GM12878 (cell line): ENCODE results near the gene FUBP1. TPM values are rescaled to one million over a fixed set of nuclear protein-coding genes. Genes with fewer than 3 reads are reported as not detected.

ENCODE experiments used
- ATAC-seq: fragments of 200-7000 bp; cut with Tn5 transposase; 3 replicates; pipeline ENCODE4 v1.9.1; 2020; ENCODE audit warnings: mild to moderate bottlenecking, moderate library complexity
- BruUV-seq: library from RNA; stranded (reverse); fragments of 400-500 nt; replicated peaks from 2 replicates; lab custom pipeline; 2021; lab: Mats Ljungman, UMichigan
- CTCF ChIA-PET: fragments of 300-600 bp; sonication (Branson Sonifier 250); formaldehyde crosslinking; extraction: SDS; loops from one replicate; lab custom pipeline; 2021; ENCODE audit warnings: inconsistent platforms; lab: Yijun Ruan, JAX
- POLR2A ChIA-PET: fragments of 350-600 bp; formaldehyde crosslinking; extraction: SDS; loops from one replicate; lab custom pipeline; 2021; ENCODE audit warnings: inconsistent platforms; lab: Charles Lee
- RAD21 ChIA-PET: fragments of 300-600 bp; sonication (Branson Sonifier 250); formaldehyde crosslinking; loops from one replicate; lab custom pipeline; 2023; ENCODE audit warnings: antibody characterized with exemption; ENCODE audit not compliant: unreplicated experiment; lab: Charles Lee
- SMC1A ChIA-PET: fragments of 300-600 bp; sonication (Branson Sonifier 250); formaldehyde crosslinking; loops from one replicate; lab custom pipeline; 2023; ENCODE audit not compliant: unreplicated experiment, uncharacterized antibody; lab: Charles Lee
- DNase-seq: peaks from one replicate; pipeline ENCODE4 v3.0.0-alpha.2; 2011; ENCODE audit warnings: low read depth, low spot score
- FAIRE-seq: peaks from 3 replicates; lab custom pipeline; 2011; peaks lifted over from hg19 to GRCh38; lab: Jason Lieb, UNC
- H2AFZ ChIP-seq: 2 replicates; pipeline ENCODE4 v1.6.0; 2011; ENCODE audit warnings: low read depth, low read length, control low read depth; ENCODE audit not compliant: control insufficient read depth
- H3K27ac ChIP-seq: 2 replicates; pipeline ENCODE4 v1.5.1; 2011; ENCODE audit warnings: control low read depth; ENCODE audit not compliant: control insufficient read depth, insufficient read depth
- H3K27me3 ChIP-seq, 2 experiments: replicated peaks in 1 of 2; 2 replicates each; pipeline versions ENCODE4 v1.6.0 to v1.6.1; 2011; ENCODE audit warnings: low read length in 1 of 2; ENCODE audit not compliant: control insufficient read depth in 2 of 2, insufficient read depth in 2 of 2
- H3K36me3 ChIP-seq, 2 experiments: 2 replicates each; pipeline ENCODE4 v1.5.1; 2011; ENCODE audit warnings: low read length in 1 of 2; ENCODE audit not compliant: control insufficient read depth in 2 of 2, insufficient read depth in 2 of 2
- H3K4me1 ChIP-seq: 2 replicates; pipeline ENCODE4 v1.6.1; 2011; ENCODE audit warnings: mild to moderate bottlenecking, low read length, moderate library complexity, mixed read lengths; ENCODE audit not compliant: control insufficient read depth, insufficient read depth
- H3K4me2 ChIP-seq: 2 replicates; pipeline ENCODE4 v1.6.0; 2011; ENCODE audit warnings: control low read depth; ENCODE audit not compliant: control insufficient read depth, insufficient read depth
- H3K4me3 ChIP-seq: fragments of 200-600 bp; sonication (generic); 2 replicates; pipeline ENCODE4 v1.5.1; 2016
- H3K79me2 ChIP-seq: 2 replicates; pipeline ENCODE4 v1.6.0; 2011; ENCODE audit warnings: low read length; ENCODE audit not compliant: control insufficient read depth, insufficient read depth
- H3K9ac ChIP-seq: 2 replicates; pipeline ENCODE4 v1.8.0; 2011; ENCODE audit warnings: low read length, control low read depth, mixed read lengths; ENCODE audit not compliant: control insufficient read depth, insufficient read depth
- H3K9me3 ChIP-seq: replicated peaks from 3 replicates; pipeline ENCODE4 v1.5.1; 2011; ENCODE audit warnings: mild to moderate bottlenecking, low read length; ENCODE audit not compliant: control insufficient read depth, insufficient read depth
- H4K20me1 ChIP-seq: 2 replicates; pipeline ENCODE4 v1.6.0; 2011; ENCODE audit not compliant: control insufficient read depth, insufficient read depth
- BACH1 ChIP-seq: fragments of 450-650 bp; IDR thresholded peaks from 2 replicates; pipeline ENCODE4 v1.6.1; 2017; ENCODE audit warnings: mild to moderate bottlenecking, borderline replicate concordance
- CBX3 ChIP-seq: fragments of 200-600 bp; sonication (generic); IDR thresholded peaks from 2 replicates; pipeline ENCODE4 v1.6.1; 2016; ENCODE audit warnings: low read depth, borderline replicate concordance
- ETV6 ChIP-seq, 2 experiments: fragments of 450-650 bp in 1 of 2; IDR thresholded peaks in 1 of 2; conservative IDR thresholded peaks in 1 of 2; 2 replicates each; pipeline ENCODE4 v1.6.1; 2014; ENCODE audit warnings: antibody characterized with exemption in 1 of 2, borderline replicate concordance in 1 of 2, low read depth in 1 of 2, mild to moderate bottlenecking in 1 of 2, moderate library complexity in 1 of 2
- NRF1 ChIP-seq: conservative IDR thresholded peaks from 2 replicates; pipeline ENCODE4 v1.6.1; 2011; ENCODE audit warnings: mild to moderate bottlenecking, low read depth, low read length, improper control_type of control experiment
- PAX5 ChIP-seq: IDR thresholded peaks from 2 replicates; pipeline ENCODE4 v1.6.1; 2011; ENCODE audit warnings: low read depth, low read length, borderline replicate concordance
- PAX8 ChIP-seq: fragments of 450-650 bp; IDR thresholded peaks from 2 replicates; pipeline ENCODE4 v1.6.1; 2017; ENCODE audit warnings: mild to moderate bottlenecking, moderate library complexity
- PKNOX1 ChIP-seq: fragments of 450-650 bp; IDR thresholded peaks from 2 replicates; pipeline ENCODE4 v1.6.1; 2016; ENCODE audit warnings: mild to moderate bottlenecking
- RBBP5 ChIP-seq: fragments of 200-600 bp; sonication (generic); conservative IDR thresholded peaks from 2 replicates; pipeline ENCODE4 v1.6.1; 2016
- ZNF622 ChIP-seq: fragments of 450-650 bp; IDR thresholded peaks from 2 replicates; pipeline ENCODE4 v1.6.1; 2017; ENCODE audit warnings: mild to moderate bottlenecking, inconsistent platforms
- WGBS: methylation state at CpG from one replicate; pipeline ENCODE4 v1.1.6; 2016; ENCODE audit warnings: low lambda C conversion rate; ENCODE audit not compliant: insufficient replicate concordance, insufficient coverage; ENCODE audit errors: missing lambda C conversion rate; 5-methylcytosine and 5-hydroxymethylcytosine counted together
- in situ Hi-C: fragments of 300-500 bp; cut with MboI; formaldehyde crosslinking; loops from 9 replicates; pipeline ENCODE4 v1.14.3; 2018; ENCODE audit warnings: mixed read lengths
- intact Hi-C: fragments of 100-400 bp; cut with micrococcal nuclease; formaldehyde crosslinking; loops from one replicate; pipeline ENCODE4 v1.14.2; 2022; ENCODE audit not compliant: unreplicated experiment
- polyA plus RNA-seq, 11 experiments: library from polyadenylated mRNA; depleted of rRNA in 4 of 11; unstranded in 6 of 11; stranded (reverse) in 5 of 11; fragments of >200 nt; fragmentation: Nextera tagmentation in 4 of 11; fragmentation: Illumina TruSeq in 1 of 11; extraction: Ambion mirVana in 4 of 11; extraction: Trizol in 1 of 11; gene quantifications; 1 replicate in 1 of 11; 2 replicates in 10 of 11; pipeline versions ENCODE4 v1.2.1 to v1.2.3, GENCODE V29; 2011 to 2016; ENCODE audit warnings: inconsistent platforms in 2 of 11, missing spikeins in 2 of 11, low read depth in 1 of 11
- total RNA-seq, 4 experiments: library from RNA; depleted of rRNA in 3 of 4; stranded (reverse); fragments of >200 nt in 3 of 4; fragmentation: Illumina TruSeq in 1 of 4; extraction: Trizol in 1 of 4; gene quantifications; 2 replicates each; pipeline versions ENCODE4 v1.2.1 to v1.2.3, GENCODE V29; 2013 to 2021
- TF ChIP-seq, protein P1 (sequence below): fragments of 450-650 bp; IDR thresholded peaks from 2 replicates; pipeline ENCODE4 v1.6.1; 2017; ENCODE audit warnings: antibody characterized with exemption, mild to moderate bottlenecking, moderate library complexity
- TF ChIP-seq, protein P2 (sequence below): IDR thresholded peaks from 2 replicates; pipeline ENCODE4 v1.6.1; 2012; ENCODE audit warnings: mild to moderate bottlenecking, low read depth, low read length

Gene FUBP1
- total and polyA plus RNA-seq, 10 of the 15 experiments (the other 5 are each of a cell fraction or from before 2014, with no cell fraction given), result 110 to 343 (median 191) TPM

DNA sequence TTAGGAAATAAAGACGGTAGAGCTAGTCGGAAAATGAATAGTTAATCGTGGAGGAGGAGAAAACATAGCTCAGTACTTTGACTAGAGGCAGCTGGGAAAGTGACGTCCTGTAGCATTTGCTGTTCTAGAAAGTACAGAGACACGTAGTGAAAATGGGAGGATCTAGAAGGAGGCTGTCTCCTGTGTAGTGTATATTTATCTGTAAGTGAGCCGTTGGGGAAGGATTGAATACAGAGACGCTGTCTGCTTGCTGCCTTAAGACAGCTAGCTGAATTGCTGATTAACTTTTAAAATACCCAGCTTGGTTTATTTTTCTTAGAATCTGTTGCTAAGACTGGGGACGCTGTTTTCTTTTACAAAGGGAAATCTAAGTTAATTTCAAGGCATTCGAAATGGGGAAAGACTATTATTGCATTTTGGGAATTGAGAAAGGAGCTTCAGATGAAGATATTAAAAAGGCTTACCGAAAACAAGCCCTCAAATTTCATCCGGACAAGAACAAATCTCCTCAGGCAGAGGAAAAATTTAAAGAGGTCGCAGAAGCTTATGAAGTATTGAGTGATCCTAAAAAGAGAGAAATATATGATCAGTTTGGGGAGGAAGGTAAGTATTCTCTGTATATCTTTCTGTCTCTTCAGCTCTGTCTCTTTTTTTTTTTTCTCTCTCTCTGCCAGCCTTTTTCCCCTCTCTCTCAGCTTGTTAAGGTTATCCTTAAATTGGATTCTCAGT lies 26.0 kb upstream of the FUBP1 start, which contains the start of gene DNAJB4 (continued):
- peak; percentile 68; the same call in 1 of the 2 replicates for TF ChIP-seq PKNOX1
- TF ChIP-seq, protein P1, sequence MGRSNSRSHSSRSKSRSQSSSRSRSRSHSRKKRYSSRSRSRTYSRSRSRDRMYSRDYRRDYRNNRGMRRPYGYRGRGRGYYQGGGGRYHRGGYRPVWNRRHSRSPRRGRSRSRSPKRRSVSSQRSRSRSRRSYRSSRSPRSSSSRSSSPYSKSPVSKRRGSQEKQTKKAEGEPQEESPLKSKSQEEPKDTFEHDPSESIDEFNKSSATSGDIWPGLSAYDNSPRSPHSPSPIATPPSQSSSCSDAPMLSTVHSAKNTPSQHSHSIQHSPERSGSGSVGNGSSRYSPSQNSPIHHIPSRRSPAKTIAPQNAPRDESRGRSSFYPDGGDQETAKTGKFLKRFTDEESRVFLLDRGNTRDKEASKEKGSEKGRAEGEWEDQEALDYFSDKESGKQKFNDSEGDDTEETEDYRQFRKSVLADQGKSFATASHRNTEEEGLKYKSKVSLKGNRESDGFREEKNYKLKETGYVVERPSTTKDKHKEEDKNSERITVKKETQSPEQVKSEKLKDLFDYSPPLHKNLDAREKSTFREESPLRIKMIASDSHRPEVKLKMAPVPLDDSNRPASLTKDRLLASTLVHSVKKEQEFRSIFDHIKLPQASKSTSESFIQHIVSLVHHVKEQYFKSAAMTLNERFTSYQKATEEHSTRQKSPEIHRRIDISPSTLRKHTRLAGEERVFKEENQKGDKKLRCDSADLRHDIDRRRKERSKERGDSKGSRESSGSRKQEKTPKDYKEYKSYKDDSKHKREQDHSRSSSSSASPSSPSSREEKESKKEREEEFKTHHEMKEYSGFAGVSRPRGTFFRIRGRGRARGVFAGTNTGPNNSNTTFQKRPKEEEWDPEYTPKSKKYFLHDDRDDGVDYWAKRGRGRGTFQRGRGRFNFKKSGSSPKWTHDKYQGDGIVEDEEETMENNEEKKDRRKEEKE, result no peak

- Histone ChIP-seq H3K9ac (peak overlapping the region; percentile 83), H3K4me1 (no peaks in the 10 kb centered on the region), H3K79me2 (peaks cover 37% of the 10 kb centered on the region), H3K27ac (peak overlapping the region; percentile 94), H3K36me3 (no peaks in the 10 kb centered on the region), H2AFZ (peak overlapping the region; percentile 80), H3K4me3 (peak overlapping the region; percentile 78; the same call in 1 of the 2 replicates), H3K4me2 (peak overlapping the region; percentile 82), H3K27me3 (no peaks in the 10 kb centered on the region), H4K20me1 (no peaks in the 10 kb centered on the region), H3K9me3 (no peaks in the 10 kb centered on the region)
- in situ Hi-C loops (no loop called here), intact Hi-C loops (loop anchor here (1.0 to 10.0 kb wide), 5 partner anchors 21 to 616 kb away; partner anchors contain the start of genes FUBP1, IFI44L and ZZZ3)
- ChIA-PET CTCF (interaction anchor here (0.8 to 5.5 kb wide), 14 partner anchors 9 to 613 kb away, joined by 3 to 73 read pairs (median 4); partner anchors contain the start of gene FUBP1), POLR2A (interaction anchor here (0.6 to 15.3 kb wide), 15 partner anchors 9 to 647 kb away, joined by 3 to 312 read pairs (median 4); partner anchors contain the start of genes FUBP1, IFI44 and IFI44L), RAD21 (interaction anchor here (0.7 to 9.9 kb wide), 13 partner anchors 10 to 623 kb away, joined by 3 to 158 read pairs (median 4); partner anchors contain the start of genes FUBP1 and IFI44L), SMC1A (interaction anchor here (0.9 to 6.0 kb wide), 24 partner anchors 9 to 645 kb away, joined by 3 to 89 read pairs (median 5); partner anchors contain the start of genes FUBP1, IFI44, IFI44L and MIGA1)
- BruUV-seq, result TSS peak; percentile 100
- WGBS, result under 1% methylated on average over 8 of the region's 8 CpGs
- DNase-seq (peak; percentile 65), FAIRE-seq (peak; percentile 80), ATAC-seq (peak; percentile 70)
- TF ChIP-seq BACH1, result peak; percentile 100
- no peak for TF ChIP-seq ZNF622
- TF ChIP-seq ETV6 (conservative IDR thresholded peaks at IDR 0.05 in 1 of 2, IDR thresholded peaks at IDR 0.05 in 1 of 2; ENCODE audit: borderline replicate concordance in 1 of 2, low read depth in 1 of 2), result no peak
- TF ChIP-seq, protein P2, sequence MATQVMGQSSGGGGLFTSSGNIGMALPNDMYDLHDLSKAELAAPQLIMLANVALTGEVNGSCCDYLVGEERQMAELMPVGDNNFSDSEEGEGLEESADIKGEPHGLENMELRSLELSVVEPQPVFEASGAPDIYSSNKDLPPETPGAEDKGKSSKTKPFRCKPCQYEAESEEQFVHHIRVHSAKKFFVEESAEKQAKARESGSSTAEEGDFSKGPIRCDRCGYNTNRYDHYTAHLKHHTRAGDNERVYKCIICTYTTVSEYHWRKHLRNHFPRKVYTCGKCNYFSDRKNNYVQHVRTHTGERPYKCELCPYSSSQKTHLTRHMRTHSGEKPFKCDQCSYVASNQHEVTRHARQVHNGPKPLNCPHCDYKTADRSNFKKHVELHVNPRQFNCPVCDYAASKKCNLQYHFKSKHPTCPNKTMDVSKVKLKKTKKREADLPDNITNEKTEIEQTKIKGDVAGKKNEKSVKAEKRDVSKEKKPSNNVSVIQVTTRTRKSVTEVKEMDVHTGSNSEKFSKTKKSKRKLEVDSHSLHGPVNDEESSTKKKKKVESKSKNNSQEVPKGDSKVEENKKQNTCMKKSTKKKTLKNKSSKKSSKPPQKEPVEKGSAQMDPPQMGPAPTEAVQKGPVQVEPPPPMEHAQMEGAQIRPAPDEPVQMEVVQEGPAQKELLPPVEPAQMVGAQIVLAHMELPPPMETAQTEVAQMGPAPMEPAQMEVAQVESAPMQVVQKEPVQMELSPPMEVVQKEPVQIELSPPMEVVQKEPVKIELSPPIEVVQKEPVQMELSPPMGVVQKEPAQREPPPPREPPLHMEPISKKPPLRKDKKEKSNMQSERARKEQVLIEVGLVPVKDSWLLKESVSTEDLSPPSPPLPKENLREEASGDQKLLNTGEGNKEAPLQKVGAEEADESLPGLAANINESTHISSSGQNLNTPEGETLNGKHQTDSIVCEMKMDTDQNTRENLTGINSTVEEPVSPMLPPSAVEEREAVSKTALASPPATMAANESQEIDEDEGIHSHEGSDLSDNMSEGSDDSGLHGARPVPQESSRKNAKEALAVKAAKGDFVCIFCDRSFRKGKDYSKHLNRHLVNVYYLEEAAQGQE, result no peak
- TF ChIP-seq CBX3, result no peak
- no peak for TF ChIP-seq PAX8
- TF ChIP-seq PAX5, result no peak
- no peak for TF ChIP-seq NRF1
- no peak for TF ChIP-seq RBBP5
Observed at GRCh38 chr1:78003882-78004718, 25.2 kb upstream of the FUBP1 start.
